ENCODE results near the gene HNRNPH3. TPM values are rescaled to one million over a fixed set of nuclear protein-coding genes. Genes with fewer than 3 reads are reported as not detected.
"Not testable (repeated sequence)": the region's sequence is repeated elsewhere in the genome, so short reads cannot be mapped to it uniquely, and the experiment has no call there.

HNRNPH3 gene
- total RNA-seq, 1 donor from 2014 or later = 77.5 TPM

- peaks cover 5% of the 10 kb centered on the region for H3K27me3 Mint-ChIP-seq (ENCODE audit: insufficient read depth, low read depth)
- H3K36me3 ChIP-seq = no peaks in the 10 kb centered on the region
- H3K9me3 ChIP-seq (ENCODE audit: low read depth) = no peaks in the 10 kb centered on the region
- no peak overlapping the region for H3K4me3 Mint-ChIP-seq
- no peak overlapping the region for H3K4me3 ChIP-seq
- H3K9me3 Mint-ChIP-seq = no peaks in the 10 kb centered on the region
- no peak overlapping the region for H3K27ac ChIP-seq
- H3K36me3 Mint-ChIP-seq = no peaks in the 10 kb centered on the region
- H3K4me1 ChIP-seq = no peaks in the 10 kb centered on the region
- no peaks in the 10 kb centered on the region for H4K20me1 ChIP-seq (ENCODE audit: low read depth)
- H3K9ac ChIP-seq = no peak overlapping the region
- H3K27ac Mint-ChIP-seq = no peak overlapping the region
- no peak for TF ChIP-seq EZH2phosphoT487 (IDR thresholded peaks at IDR 0.05)
- no peak for TF ChIP-seq EZH2 (IDR thresholded peaks at IDR 0.05)
- no peak for TF ChIP-seq CTCF (IDR thresholded peaks at IDR 0.05)
- no peak overlapping the region for H3K4me2 ChIP-seq
- DNase-seq (ENCODE audit: low spot score) = no peak
- no peak overlapping the region for H2AFZ ChIP-seq (replicated peaks)
- no peaks in the 10 kb centered on the region for H3K27me3 ChIP-seq
- peaks cover 8% of the 10 kb centered on the region for H3F3A ChIP-seq (ENCODE audit: low read depth)
- H3K4me1 Mint-ChIP-seq = peaks cover 26% of the 10 kb centered on the region
- H3K79me2 ChIP-seq (ENCODE audit: low read depth) = no peaks in the 10 kb centered on the region
Measured at GRCh38 chr10:68303849-68304412, 27.9 kb upstream of the HNRNPH3 start.

- no peak overlapping the region for H3K4me2 ChIP-seq
- no peaks in the 10 kb centered on the region for H3K4me1 ChIP-seq
- no peaks in the 10 kb centered on the region for H3K27me3 ChIP-seq
- no peaks in the 10 kb centered on the region for H3K79me2 ChIP-seq (ENCODE audit: low read depth)
- Mint-ChIP-seq H3K4me3 (no peak overlapping the region), H3K36me3 (no peaks in the 10 kb centered on the region), H3K27ac (no peak overlapping the region), H3K9me3 (no peaks in the 10 kb centered on the region), H3K4me1 (peaks cover 16% of the 10 kb centered on the region), H3K27me3 (ENCODE audit: insufficient read depth, low read depth) (peaks cover 1% of the 10 kb centered on the region)
- H3K9me3 ChIP-seq (ENCODE audit: low read depth) = no peaks in the 10 kb centered on the region
- H4K20me1 ChIP-seq (ENCODE audit: low read depth) = no peaks in the 10 kb centered on the region
- no peak for DNase-seq (ENCODE audit: low spot score)
- no peak overlapping the region for H3K27ac ChIP-seq
- H3K36me3 ChIP-seq = no peaks in the 10 kb centered on the region
- no peak overlapping the region for H3K9ac ChIP-seq
- H3F3A ChIP-seq (ENCODE audit: low read depth) = peaks cover 8% of the 10 kb centered on the region
- H2AFZ ChIP-seq (replicated peaks) = no peak overlapping the region
- no peak overlapping the region for H3K4me3 ChIP-seq
- no peak for TF ChIP-seq EZH2 (IDR thresholded peaks at IDR 0.05)
- TF ChIP-seq CTCF (IDR thresholded peaks at IDR 0.05) = no peak
- TF ChIP-seq EZH2phosphoT487 (IDR thresholded peaks at IDR 0.05) = no peak
Measured at GRCh38 chr10:68305854-68306253, 26.0 kb upstream of the HNRNPH3 start.

GRCh38 chr10:68310531-68310930 lies 21.3 kb upstream of the HNRNPH3 start:
- Mint-ChIP-seq H3K36me3 (no peaks in the 10 kb centered on the region), H3K4me1 (peaks cover 2% of the 10 kb centered on the region), H3K9me3 (peaks cover under 1% of the 10 kb centered on the region), H3K4me3 (no peak overlapping the region), H3K27me3 (ENCODE audit: insufficient read depth, low read depth) (no peaks in the 10 kb centered on the region), H3K27ac (no peak overlapping the region)
- Histone ChIP-seq H2AFZ (replicated peaks) (no peak overlapping the region), H3K27me3 (no peaks in the 10 kb centered on the region), H3K27ac (no peak overlapping the region), H3F3A (ENCODE audit: low read depth) (no peaks in the 10 kb centered on the region), H3K4me3 (no peak overlapping the region), H3K9me3 (ENCODE audit: low read depth) (no peaks in the 10 kb centered on the region), H3K4me1 (no peaks in the 10 kb centered on the region), H3K4me2 (no peak overlapping the region), H3K9ac (no peak overlapping the region), H4K20me1 (ENCODE audit: low read depth) (no peaks in the 10 kb centered on the region), H3K79me2 (ENCODE audit: low read depth) (no peaks in the 10 kb centered on the region), H3K36me3 (no peaks in the 10 kb centered on the region)
- no peak for DNase-seq (ENCODE audit: low spot score)
- no peak for TF ChIP-seq CTCF (IDR thresholded peaks at IDR 0.05)
- no peak for TF ChIP-seq EZH2 (IDR thresholded peaks at IDR 0.05)
- TF ChIP-seq EZH2phosphoT487 (IDR thresholded peaks at IDR 0.05) = no peak

DNA sequence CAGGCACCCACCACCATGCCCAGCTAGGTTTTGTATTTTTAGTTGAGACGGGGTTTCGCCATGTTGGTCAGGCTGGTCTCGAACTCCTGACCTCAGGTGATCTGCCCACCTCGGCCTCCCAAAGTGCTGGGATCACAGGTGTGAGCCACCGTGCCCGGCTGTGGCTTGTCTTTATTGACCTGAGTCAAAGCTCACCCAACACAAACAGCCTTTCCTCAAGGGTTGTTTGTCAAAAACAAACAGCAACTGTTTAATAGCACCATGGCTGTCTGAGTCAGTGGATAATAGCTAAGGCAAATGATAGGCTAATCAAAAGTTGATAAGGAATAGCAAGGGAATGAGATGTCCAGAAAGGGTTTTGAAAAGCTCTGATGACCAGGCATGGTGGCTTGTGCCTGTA lies 16.9 kb upstream of the HNRNPH3 start:
- H3K27ac ChIP-seq; H3K36me3 Mint-ChIP-seq; H3K27me3 Mint-ChIP-seq (ENCODE audit: insufficient read depth, low read depth); H3K4me3 ChIP-seq; DNase-seq (ENCODE audit: low spot score); H4K20me1 ChIP-seq (ENCODE audit: low read depth); H3K4me3 Mint-ChIP-seq; H3K27me3 ChIP-seq; H3K4me1 Mint-ChIP-seq; H3K9ac ChIP-seq; H3F3A ChIP-seq (ENCODE audit: low read depth); H2AFZ ChIP-seq (replicated peaks); H3K27ac Mint-ChIP-seq; H3K36me3 ChIP-seq; H3K79me2 ChIP-seq (ENCODE audit: low read depth); H3K4me1 ChIP-seq; H3K4me2 ChIP-seq: not testable (repeated sequence)
- peaks cover 16% of the 10 kb centered on the region for H3K9me3 ChIP-seq (ENCODE audit: low read depth)
- H3K9me3 Mint-ChIP-seq = peaks cover 19% of the 10 kb centered on the region

All from neural progenitor cell (in vitro differentiated cells).